GM20431 (cell line): ENCODE data around the gene SLC35F4.

Source experiments
- in situ Hi-C: fragments of 300-500 bp; cut with MseI, MboI; formaldehyde crosslinking; loops from one replicate; pipeline ENCODE4 v1.15.0; 2020; ENCODE audit warnings: low sequenced_read_pairs; ENCODE audit not compliant: unreplicated experiment

SLC35F4 gene

DNA sequence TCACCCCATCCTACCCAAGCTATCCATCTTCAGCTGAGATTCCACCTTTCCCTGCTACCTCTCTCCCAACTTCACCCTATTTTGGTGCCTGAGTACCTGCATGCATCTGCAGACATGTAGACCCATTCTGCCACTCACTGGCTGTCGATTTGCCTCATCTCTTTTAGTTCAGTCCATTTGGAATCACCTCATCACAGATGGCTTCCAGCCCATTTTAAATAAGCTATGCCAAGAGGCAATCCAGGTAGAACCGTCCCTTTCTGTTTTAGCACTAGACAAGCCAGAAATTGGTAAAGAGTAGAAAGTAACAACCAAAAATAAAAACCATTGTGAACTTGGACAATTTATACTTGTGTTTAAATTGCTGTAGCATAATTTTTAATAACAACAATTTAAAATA, 11.3 kb downstream of the SLC35F4 start:
- in situ Hi-C loops = loop anchor here (25.0 kb wide), 1 partner anchor 317 kb away; no protein-coding TSS in a partner anchor

DNA sequence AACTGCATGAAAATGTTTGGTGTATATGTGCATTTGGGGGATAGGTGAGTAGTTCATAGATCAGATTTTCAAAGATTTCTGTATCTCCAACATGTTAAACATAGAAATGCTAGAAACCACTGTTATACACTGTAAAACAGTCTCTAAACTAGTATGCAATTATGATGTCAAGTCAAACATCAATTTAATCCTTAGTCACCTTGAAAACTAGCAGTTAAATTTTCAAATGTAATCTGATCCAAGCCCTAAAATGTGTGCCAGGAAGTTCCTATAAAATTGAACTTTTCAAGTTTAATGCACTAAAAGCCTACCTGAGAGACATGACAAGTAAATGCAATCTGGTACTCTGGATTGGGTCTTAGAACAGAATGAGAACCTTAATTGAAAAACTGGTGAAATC, 14.5 kb downstream of the SLC35F4 start:
- in situ Hi-C loops = loop anchor here (25.0 kb wide), 1 partner anchor 314 kb away; no protein-coding TSS in a partner anchor

DNA sequence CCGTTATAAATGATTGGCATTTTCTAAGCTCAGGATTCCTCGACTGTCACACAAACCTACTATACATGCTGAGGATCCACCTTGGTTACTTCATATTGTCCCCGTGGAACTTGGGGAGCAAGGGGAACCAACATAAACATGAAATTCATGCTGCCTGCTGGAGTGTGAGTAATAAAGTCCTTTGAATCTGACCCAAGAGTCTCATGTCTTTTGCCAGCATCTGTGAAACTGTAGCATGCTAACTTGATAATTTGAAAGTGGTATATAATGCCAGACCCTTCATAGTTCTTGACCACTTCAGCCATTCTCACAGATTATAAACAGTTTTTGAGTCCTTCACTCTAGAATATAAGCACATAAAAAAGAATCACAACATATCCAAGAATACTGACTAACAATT, 17.1 kb downstream of the SLC35F4 start:
- in situ Hi-C loops = no loop called here

DNA sequence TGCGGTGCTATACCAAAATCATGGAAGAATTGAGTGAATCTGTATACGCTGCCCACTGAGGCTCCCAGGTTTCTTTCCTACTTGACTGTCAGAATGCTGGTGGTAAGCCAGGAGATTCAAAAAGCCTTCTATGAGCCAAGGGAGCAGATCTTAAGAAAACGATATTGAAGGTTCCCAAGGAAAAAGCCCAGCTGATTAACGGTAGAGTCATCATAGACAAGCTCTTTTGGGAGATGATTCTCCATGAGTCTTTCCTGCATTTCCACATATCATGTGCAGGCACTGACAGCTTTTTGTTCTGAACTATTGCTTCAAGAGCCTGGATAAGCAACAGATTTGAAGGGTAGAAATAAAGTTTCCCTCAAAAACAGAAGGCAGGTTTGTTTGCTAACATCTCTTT, 17.5 kb downstream of the SLC35F4 start:
- in situ Hi-C loops = no loop called here

DNA sequence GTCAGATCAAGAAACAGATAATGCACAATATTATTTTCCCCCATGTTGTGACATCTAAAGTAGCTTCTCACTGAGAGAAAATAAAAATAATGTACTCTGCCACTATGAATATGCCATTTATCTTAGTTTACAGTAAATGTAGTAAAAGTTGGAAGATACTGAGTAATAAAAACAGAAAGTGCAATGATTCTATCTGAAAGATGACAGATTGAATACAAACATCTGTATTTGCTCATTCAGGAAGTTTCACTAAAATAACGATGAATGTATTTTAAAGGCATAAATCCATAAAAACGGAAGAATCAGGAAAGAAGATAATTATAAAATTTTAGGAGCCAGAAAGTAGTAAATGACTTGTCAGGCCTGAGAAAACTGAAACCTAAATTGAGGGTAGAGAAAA, 18.2 kb downstream of the SLC35F4 start:
- in situ Hi-C loops = no loop called here

DNA sequence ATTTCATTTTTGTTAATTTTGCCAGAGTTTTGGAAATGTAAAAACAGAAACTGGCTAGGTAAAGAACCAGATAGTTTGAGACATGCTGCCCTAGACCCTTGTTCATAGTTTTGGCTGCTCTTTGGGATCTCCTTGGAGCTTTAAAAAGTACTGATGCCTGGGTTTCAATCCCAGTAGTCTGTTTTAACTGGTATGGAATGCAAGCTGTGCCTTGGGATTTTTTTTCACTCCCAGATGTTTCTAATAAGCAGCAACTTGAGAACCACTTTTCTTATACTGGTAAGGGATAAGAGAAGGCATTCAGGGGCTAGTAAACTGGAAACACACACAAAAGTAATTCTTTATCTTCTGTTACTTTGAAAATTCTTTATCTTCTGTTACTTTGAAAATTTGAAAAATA, 18.8 kb downstream of the SLC35F4 start:
- in situ Hi-C loops = no loop called here

DNA sequence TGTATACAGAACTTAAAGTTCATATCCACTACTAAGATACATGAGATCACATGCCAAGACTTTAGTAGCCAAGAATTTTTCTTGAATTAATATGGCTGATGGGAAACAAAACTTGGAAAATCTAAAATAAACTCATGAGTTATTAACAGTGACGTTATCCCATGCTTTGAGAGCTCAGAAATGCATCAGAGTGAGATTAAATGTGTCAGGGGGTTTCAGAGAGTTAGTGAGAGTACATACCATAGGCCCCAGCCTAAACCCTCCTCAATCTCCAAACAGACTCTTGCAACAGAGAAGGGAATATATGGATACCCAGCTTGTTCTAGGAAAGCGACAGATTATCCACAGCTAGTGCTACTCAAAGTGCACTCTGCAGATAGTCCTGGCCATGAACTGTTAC, 19.3 kb downstream of the SLC35F4 start:
- in situ Hi-C loops = no loop called here

DNA sequence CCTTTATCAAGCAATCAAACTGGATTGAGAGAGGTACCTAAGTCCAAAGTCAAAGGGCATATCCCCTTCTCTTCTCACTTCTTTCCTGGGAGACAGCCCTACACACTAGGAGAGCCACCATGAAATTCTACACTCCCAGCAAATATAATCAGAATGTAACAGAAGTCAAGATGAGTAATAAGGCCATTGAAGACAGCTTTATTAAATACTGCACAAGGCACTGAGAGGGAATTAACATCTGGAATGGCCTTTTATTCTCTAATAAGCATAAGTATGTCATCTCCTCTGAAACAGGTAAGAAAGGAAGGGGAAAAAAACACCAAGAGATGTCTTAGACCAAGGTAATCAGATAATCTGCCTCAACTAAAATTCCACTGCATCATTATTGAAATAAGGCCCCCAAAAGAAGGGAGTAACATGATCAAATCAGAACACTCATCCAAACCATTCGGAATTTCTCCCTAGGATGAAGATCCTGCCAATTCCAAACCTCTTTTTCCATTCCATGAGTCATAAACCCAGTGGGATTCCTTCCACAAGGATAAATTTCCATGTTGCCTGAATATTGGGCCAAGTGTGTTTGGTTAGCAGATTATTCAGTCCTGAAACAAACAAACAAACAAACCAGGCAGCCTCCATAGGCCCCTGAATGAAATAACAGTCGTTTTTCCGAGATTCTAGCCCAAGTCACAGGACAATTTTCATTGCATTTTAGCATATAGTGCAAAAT, 19.9 kb downstream of the SLC35F4 start:
- in situ Hi-C loops = no loop called here

DNA sequence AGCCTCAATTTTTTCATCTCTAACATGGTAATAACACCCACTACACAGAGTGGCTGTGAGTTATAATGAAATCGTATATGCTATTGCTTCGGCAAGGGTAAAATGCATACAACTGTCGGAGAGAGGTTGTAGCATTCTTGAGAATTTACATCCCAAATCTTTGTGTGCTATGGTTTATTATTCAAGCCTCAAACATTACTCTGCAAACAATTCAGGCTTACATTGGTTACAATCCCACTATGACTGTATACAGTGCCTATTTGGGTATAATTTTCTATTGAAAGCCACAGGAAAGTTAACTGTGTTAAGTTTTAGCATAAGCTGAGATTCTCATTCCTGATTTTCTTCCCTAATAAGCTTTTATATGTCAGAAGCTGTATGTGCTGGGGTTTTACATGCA, 20.6 kb downstream of the SLC35F4 start:
- in situ Hi-C loops = no loop called here

DNA sequence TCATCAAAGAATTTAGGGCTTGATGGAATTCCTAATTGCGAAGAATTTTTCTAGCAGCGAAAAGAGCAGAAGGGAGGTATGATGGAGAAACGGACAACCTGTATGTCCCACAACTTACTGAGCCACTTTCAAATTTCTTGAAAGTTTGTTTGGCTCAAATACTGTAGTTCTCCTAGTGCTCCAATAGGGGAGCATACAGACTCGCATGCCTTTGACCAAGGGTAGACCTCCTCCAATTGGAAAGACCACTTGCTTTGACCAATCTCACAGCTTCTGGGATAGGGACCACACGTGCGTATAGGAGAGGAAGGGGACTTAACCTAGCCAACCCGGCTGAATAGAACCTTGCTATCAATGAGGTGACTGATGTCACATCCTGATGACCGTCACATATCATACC, 28.6 kb downstream of the SLC35F4 start:
- in situ Hi-C loops = no loop called here

DNA sequence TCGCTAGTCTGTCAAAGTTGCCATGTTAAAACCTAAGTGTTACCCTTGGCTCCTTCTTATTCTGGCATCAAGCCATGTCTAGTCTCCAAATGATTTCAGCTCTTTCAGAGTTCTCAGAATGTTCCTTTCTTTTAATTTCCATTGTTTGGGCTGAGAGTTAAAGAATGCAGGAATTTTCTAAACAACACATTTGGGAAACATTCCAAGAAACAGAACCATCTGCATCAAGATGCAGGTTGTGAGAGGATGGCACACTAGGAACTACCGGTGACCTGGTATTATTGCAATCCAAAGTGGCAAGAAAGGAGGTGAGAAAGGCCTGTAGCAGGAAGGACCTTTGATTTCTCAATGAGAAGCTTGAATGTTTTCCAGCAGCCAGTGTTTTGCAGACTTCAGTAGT, 30.1 kb downstream of the SLC35F4 start:
- in situ Hi-C loops = no loop called here

DNA sequence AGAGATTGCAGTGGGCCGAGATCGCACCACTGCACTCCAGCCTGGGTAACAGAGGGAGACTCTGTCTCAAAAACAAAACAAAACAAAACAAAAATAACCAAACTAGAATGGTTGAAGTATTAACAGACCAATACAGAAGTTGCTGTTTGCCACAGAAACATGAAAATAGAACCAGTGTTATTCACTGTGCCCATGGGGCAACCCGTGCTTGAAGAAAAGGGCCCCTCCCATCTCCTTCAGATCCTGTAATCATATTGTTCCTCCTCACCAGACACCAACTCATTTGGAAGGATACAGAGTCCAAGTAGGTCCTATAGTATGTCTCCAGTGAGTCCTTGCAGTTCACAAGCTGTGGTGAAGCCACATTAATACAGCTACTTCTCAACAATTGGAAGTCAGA, 30.9 kb downstream of the SLC35F4 start:
- in situ Hi-C loops = no loop called here

DNA sequence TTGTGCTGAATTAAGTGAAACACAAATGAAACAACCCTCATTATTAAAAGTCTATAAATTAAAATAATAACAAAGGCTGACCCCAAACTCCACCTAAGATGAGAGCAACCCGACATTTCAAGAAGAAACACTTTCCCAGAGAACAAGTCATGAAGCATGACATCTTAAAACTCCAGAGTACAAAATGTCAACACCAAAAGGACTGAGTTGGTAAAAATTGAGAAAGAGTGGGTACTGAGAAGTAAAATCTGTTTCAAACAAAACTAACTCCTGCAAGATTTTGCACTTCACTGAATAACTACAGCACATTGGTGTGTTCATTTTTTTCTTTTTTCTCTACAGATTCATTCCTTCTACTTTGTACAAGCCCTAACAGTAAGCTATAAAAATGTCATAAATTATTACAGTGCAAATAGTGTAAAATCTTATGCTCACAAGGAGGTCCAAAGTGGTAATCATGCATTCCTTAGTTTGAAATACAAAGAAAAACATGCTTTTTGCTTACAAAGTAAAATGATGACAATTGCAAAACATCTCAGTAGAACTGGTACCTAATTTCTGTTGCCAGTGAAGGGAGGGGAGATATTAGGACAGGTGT, 31.8 kb downstream of the SLC35F4 start:
- in situ Hi-C loops = no loop called here

DNA sequence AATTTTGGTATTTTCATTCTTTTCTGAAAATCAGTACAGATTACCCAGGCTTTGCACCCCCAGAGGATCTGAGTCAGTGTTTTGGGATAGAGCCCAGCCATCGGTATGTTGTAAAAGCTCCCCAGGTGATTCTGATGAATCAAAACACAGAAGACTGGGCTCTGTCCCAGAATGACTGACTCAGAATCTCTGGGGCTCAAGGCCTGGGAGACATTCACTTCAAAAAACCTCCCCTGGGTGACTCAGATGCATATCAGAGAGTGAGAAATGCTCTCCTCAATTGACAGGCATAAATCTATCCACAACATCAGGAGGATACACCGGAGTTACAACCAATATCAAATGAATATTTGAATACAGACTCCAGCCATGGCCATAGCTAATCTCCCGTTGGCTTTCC, 32.6 kb downstream of the SLC35F4 start:
- in situ Hi-C loops = no loop called here

DNA sequence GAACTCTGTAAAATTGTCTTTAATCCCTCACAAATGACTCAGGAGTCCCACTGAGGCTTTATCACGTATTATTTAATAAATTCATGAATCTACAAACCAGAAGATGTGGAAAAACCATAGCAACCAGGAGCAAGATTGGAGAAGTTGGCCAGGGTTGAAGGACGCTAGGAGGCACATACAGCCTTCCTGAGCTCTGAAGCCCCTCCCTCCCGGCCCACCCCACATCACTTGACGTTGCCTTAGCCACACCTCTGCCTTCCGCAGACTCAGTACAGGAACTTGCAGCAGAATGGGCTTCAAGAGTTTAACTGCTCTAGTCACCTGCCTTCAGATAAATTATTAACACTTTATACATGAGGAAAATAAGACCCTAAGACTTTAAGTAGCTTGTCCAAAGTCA, 33.9 kb downstream of the SLC35F4 start:
- in situ Hi-C loops = no loop called here

DNA sequence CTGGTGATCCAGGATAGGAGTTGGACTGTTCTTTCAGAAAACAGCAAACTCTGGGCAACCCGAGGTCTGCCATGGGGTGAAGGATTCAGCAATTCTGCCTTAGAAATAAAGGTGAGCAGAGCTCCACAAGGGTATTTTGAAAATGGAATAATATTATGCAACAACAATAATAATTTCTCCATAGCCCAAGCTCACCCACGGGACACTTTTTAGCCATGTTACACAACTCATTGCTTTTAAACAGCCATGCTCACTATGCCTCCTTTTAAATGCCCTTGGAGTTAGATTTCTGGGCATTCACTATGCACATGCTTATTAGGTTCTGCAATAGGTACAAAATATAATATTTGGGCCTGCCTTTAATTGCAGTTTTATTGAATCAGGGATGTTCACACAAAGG, 37.2 kb downstream of the SLC35F4 start:
- in situ Hi-C loops = no loop called here

DNA sequence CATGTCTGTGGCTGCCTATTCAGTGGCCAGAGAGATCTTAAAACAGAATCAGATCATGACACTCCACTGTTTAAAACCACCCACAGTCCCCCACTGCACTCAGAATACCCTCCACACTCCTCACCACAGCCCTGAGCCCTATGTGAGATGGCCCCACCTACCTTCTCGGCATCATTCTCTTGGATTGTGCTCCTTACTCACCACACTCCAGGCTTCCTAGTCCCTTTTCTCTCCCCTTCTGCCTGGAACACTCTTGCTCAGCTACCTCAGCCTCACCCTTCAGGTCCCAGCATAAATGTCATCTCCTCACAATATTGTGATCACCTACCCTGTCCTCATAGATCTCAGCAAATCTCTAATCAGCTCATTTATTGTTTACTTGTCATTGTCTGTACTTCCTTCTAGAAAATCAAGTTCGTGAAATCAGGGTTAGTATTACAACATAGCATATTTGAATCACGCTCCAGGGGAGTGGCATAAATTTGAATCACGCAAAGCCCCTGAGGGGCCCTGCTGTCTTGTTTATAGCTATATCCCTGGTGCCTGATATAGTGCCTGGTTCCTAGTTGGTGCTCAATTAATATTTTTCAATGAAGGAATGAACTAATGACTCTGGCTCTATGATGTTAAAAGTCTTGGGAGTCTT, 42.8 kb downstream of the SLC35F4 start:
- in situ Hi-C loops = no loop called here

DNA sequence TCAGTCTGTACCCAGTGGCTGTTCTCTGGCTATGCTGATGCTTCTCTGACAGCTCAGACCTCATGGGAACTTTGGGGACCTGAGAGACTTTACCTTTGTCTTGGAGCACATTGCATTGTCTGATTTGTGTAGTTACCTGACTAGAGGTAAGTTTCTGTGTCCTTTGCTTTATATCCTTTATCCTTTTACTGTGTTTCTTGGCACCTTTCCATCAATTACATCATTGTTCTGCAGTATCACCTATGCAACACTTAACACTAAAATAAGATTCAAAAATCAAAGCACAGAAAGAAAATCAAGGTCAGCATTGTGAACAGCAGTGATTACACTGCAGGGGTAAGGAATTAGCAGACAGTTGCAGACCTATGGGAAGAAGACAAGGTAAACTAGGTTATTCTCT, 43.8 kb downstream of the SLC35F4 start:
- in situ Hi-C loops = no loop called here

DNA sequence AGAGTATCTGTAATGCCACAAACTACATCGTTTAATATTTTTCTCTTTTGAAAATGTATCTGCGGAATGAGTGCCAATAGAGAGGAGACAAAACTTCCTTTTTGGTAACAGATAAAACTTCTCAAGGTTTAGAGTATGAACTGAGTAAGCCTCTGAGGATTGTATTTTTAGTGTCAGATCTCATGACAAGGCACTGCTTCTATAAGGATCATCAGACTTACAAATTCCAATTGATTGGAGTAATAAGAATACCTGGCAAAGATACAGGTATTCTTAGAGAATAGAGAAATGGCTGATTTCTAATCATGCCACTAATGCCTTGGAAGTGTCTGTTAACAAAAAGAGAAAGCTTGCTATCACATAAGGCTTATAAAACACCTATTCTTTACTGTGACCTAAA, 45.3 kb downstream of the SLC35F4 start:
- in situ Hi-C loops = no loop called here

DNA sequence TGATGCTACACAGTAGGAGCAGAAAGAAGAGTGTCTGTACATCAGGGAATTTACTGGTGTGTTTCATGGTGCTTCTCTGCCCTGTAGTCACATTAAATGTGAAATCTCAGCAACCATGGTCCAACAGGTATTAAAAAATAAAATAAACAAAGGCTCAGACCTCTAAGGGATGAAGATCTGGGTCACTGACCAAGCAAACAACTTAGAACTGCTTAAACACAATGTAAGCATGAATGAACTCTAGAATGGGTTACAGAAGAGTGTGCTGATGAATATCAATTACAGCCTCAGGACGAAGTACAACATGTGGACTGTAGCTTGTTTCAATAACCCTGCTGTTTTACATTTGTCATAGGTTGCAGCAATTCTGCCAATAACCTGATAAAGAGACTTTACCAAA, 47.4 kb downstream of the SLC35F4 start:
- in situ Hi-C loops = no loop called here

DNA sequence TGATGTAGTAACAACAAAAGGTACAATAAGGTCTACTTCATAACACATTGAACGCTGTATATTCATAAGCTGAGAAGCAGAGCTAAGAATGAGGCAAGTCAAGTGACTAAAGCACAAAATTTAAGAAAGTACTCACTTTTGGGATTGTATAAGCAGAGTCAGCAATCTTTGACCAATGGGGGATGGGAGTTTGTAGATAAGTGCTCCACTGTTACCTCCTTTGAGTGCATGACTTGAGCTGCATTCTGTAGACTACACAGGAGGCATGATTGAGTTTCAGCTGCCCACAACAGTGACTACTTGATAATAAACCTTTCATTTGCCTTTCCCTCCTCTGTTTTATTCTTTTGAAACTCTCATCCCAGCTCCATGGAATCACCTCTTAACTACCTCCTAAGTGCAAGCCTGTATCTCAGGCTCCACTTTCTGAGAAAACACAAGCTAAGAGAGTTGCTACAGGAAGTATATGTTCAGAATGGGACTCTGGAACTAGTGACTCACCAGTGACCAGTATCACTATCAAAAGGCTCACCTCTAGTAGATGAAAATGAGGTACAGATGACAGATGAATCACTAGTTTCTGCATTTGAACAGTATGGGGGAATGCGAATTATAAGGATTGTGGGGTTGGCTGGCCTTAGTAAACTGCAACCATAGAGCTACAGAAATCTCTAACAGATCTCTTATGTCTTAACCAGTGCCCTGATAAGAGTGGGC, 49.2 kb downstream of the SLC35F4 start:
- in situ Hi-C loops = no loop called here
